HCT116 (cell line): ENCODE results near the gene SPATA16. TPM values are rescaled to one million over a fixed set of nuclear protein-coding genes. Genes with fewer than 3 reads are reported as not detected.

Experiments
- ATAC-seq: fragments of 200-7000 bp; cut with Tn5 transposase; 2 replicates; pipeline ENCODE4 v1.9.1; 2020; ENCODE audit warnings: mild to moderate bottlenecking, moderate library complexity
- BruUV-seq: library from RNA; stranded (reverse); fragments of 400-500 nt; replicated peaks from 2 replicates; lab custom pipeline; 2021; lab: Mats Ljungman, UMichigan
- CTCF ChIA-PET: fragments of 300-600 bp; sonication (Branson Sonifier 250); formaldehyde crosslinking; loops from one replicate; lab custom pipeline; 2021; ENCODE audit warnings: antibody characterized with exemption; lab: Charles Lee
- POLR2A ChIA-PET: fragments of 300-600, 350-600 bp; sonication (Branson Sonifier 250); formaldehyde crosslinking; loops from one replicate; lab custom pipeline; 2021; ENCODE audit warnings: antibody characterized with exemption; lab: Charles Lee
- RAD21 ChIA-PET, 2 experiments: fragments of 300-600 bp; sonication (Branson Sonifier 250); formaldehyde crosslinking; loops; one replicate each; lab custom pipeline; 2023; ENCODE audit warnings: low total read pairs in 2 of 2; ENCODE audit not compliant: uncharacterized antibody in 2 of 2, unreplicated experiment in 2 of 2, low non-redundant PET in 1 of 2; lab: Charles Lee
- DNase-seq: peaks from one replicate; pipeline ENCODE4 v3.0.0-alpha.2; 2010; ENCODE audit warnings: low read depth, low spot score
- H2AFZ ChIP-seq: fragments of 200-600 bp; shearing (Covaris generic), sonication (generic); 2 replicates; pipeline ENCODE4 v1.6.1; 2017; ENCODE audit warnings: low read depth, mixed run types, mixed read lengths, antibody characterized with exemption, low read length; ENCODE audit not compliant: poor library complexity, severe bottlenecking
- H3K27ac ChIP-seq: 2 replicates; pipeline ENCODE4 v1.5.1; 2012; ENCODE audit warnings: low read depth, low read length
- H3K27me3 ChIP-seq: fragments of 200-600 bp; sonication (generic); 2 replicates; pipeline ENCODE4 v1.6.1; 2016; ENCODE audit warnings: mixed run types, low read length, mixed read lengths; ENCODE audit not compliant: insufficient read depth
- H3K36me3 ChIP-seq, 2 experiments: fragments of 200-500 bp in 1 of 2; fragments of 200-600 bp in 1 of 2; sonication (Bioruptor generic) in 1 of 2; sonication (generic) in 1 of 2; 2 replicates each; pipeline versions ENCODE4 v1.5.1 to v1.6.1; 2014 to 2016; ENCODE audit warnings: low read length in 2 of 2, inconsistent platforms in 1 of 2, mixed read lengths in 1 of 2, mixed run types in 1 of 2; ENCODE audit not compliant: insufficient read depth in 2 of 2, control insufficient read depth in 1 of 2
- H3K4me1 ChIP-seq, 2 experiments: fragments of 200-600 bp in 1 of 2; sonication (generic) in 1 of 2; 2 replicates each; pipeline versions ENCODE4 v1.5.1 to v1.6.1; 2012 to 2017; ENCODE audit warnings: low read length in 2 of 2, inconsistent platforms in 1 of 2, mild to moderate bottlenecking in 1 of 2, mixed read lengths in 1 of 2, mixed run types in 1 of 2, moderate library complexity in 1 of 2; ENCODE audit not compliant: insufficient read depth in 2 of 2, control insufficient read depth in 1 of 2
- H3K4me2 ChIP-seq: fragments of 200-600 bp; sonication (generic); 2 replicates; pipeline ENCODE4 v1.6.1; 2017; ENCODE audit warnings: mixed run types, low read length, mixed read lengths
- H3K4me3 ChIP-seq, 2 experiments: fragments of 200-600 bp in 1 of 2; sonication (generic) in 1 of 2; replicated peaks in 1 of 2; 2 replicates each; pipeline ENCODE4 v1.5.1; 2011 to 2016; ENCODE audit warnings: low read length in 2 of 2, control low read depth in 1 of 2, low read depth in 1 of 2, mild to moderate bottlenecking in 1 of 2, mixed read lengths in 1 of 2, mixed run types in 1 of 2
- H3K79me2 ChIP-seq: fragments of 200-600 bp; sonication (generic); 2 replicates; pipeline ENCODE4 v1.6.1; 2017; ENCODE audit warnings: mild to moderate bottlenecking, mixed run types, low read length, moderate library complexity, mixed read lengths; ENCODE audit not compliant: insufficient read depth
- H3K9ac ChIP-seq: fragments of 200-600 bp; sonication (generic); 2 replicates; pipeline ENCODE4 v1.6.1; 2016; ENCODE audit warnings: low read length, mixed read lengths
- H3K9me2 ChIP-seq: fragments of 200-600 bp; sonication (generic), shearing (Covaris generic); 2 replicates; pipeline ENCODE4 v1.6.1; 2017; ENCODE audit warnings: mixed run types, mild to moderate bottlenecking, moderate library complexity; ENCODE audit not compliant: insufficient read depth
- H3K9me3 ChIP-seq, 2 experiments: fragments of 200-500 bp in 1 of 2; fragments of 200-600 bp in 1 of 2; sonication (Bioruptor generic) in 1 of 2; sonication (generic) in 1 of 2; 2 replicates each; pipeline ENCODE4 v1.6.1; 2014 to 2017; ENCODE audit warnings: low read length in 2 of 2, mixed read lengths in 2 of 2, inconsistent platforms in 1 of 2, low read depth in 1 of 2, mild to moderate bottlenecking in 1 of 2, mixed run types in 1 of 2, moderate library complexity in 1 of 2; ENCODE audit not compliant: control insufficient read depth in 1 of 2, insufficient read depth in 1 of 2
- H4K20me1 ChIP-seq: fragments of 200-600 bp; sonication (generic), shearing (Covaris generic); 2 replicates; pipeline ENCODE4 v1.6.1; 2017; ENCODE audit warnings: mixed run types, mild to moderate bottlenecking, moderate library complexity; ENCODE audit not compliant: insufficient read depth
- CBX3 ChIP-seq: IDR thresholded peaks from 2 replicates; pipeline ENCODE4 v1.6.1; 2012; ENCODE audit warnings: low read depth
- CTCF ChIP-seq, 3 experiments: fragments of 200-600 bp in 1 of 3; sonication (generic) in 1 of 3; IDR thresholded peaks in 2 of 3; conservative IDR thresholded peaks in 1 of 3; 2 replicates each; pipeline ENCODE4 v1.5.1; 2012 to 2017; ENCODE audit warnings: low read depth in 2 of 3, low read length in 2 of 3, antibody characterized with exemption in 1 of 3, borderline replicate concordance in 1 of 3, control low read depth in 1 of 3, mild to moderate bottlenecking in 1 of 3, mixed read lengths in 1 of 3, mixed run types in 1 of 3, moderate library complexity in 1 of 3; ENCODE audit not compliant: insufficient read depth in 1 of 3
- EGR1 ChIP-seq: IDR thresholded peaks from 2 replicates; pipeline ENCODE4 v1.6.1; 2012; ENCODE audit warnings: low read depth
- ELF1 ChIP-seq: IDR thresholded peaks from 2 replicates; pipeline ENCODE4 v1.6.1; 2012; ENCODE audit warnings: low read depth, borderline replicate concordance
- EZH2phosphoT487 ChIP-seq: fragments of 200-600 bp; IDR thresholded peaks from 2 replicates; pipeline ENCODE4 v1.6.1; 2018; ENCODE audit warnings: antibody characterized with exemption, borderline replicate concordance
- FOSL1 ChIP-seq: IDR thresholded peaks from 2 replicates; pipeline ENCODE4 v1.6.1; 2012; ENCODE audit warnings: low read depth
- JUND ChIP-seq: IDR thresholded peaks from 2 replicates; pipeline ENCODE4 v1.6.1; 2012
- RAD21 ChIP-seq: IDR thresholded peaks from 2 replicates; pipeline ENCODE4 v1.6.1; 2012; ENCODE audit warnings: low read depth, mild to moderate bottlenecking
- REST ChIP-seq: IDR thresholded peaks from 2 replicates; pipeline ENCODE4 v1.6.1; 2012; ENCODE audit warnings: low read depth
- SP1 ChIP-seq: IDR thresholded peaks from 2 replicates; pipeline ENCODE4 v1.6.1; 2012; ENCODE audit warnings: low read depth
- SRF ChIP-seq: IDR thresholded peaks from 2 replicates; pipeline ENCODE4 v1.6.1; 2012; ENCODE audit warnings: low read depth
- YY1 ChIP-seq: IDR thresholded peaks from 2 replicates; pipeline ENCODE4 v1.6.1; 2011; ENCODE audit warnings: low read length, low read depth, moderate library complexity, mild to moderate bottlenecking; ENCODE audit not compliant: insufficient replicate concordance; ENCODE audit errors: extremely low read depth
- ZBTB33 ChIP-seq: IDR thresholded peaks from 2 replicates; pipeline ENCODE4 v1.6.1; 2011; ENCODE audit warnings: mild to moderate bottlenecking, low read length, moderate library complexity; ENCODE audit not compliant: insufficient replicate concordance; ENCODE audit errors: extremely low read depth
- ZFX ChIP-seq: fragments of 450-650 bp; IDR thresholded peaks from 2 replicates; pipeline ENCODE4 v1.6.1; 2017
- intact Hi-C: fragments of 100-400 bp; cut with micrococcal nuclease; formaldehyde crosslinking; loops from 2 replicates; pipeline ENCODE4 v1.10.0; 2022
- total RNA-seq: library from RNA; stranded (reverse); gene quantifications from one replicate; pipeline ENCODE4 v1.2.1, GENCODE V29; 2021; ENCODE audit not compliant: unreplicated experiment
- TF ChIP-seq, protein P1 (sequence below): IDR thresholded peaks from 2 replicates; pipeline ENCODE4 v1.6.1; 2012

Gene SPATA16
- total RNA-seq, 1 experiment from 2014 or later: not detected

DNA sequence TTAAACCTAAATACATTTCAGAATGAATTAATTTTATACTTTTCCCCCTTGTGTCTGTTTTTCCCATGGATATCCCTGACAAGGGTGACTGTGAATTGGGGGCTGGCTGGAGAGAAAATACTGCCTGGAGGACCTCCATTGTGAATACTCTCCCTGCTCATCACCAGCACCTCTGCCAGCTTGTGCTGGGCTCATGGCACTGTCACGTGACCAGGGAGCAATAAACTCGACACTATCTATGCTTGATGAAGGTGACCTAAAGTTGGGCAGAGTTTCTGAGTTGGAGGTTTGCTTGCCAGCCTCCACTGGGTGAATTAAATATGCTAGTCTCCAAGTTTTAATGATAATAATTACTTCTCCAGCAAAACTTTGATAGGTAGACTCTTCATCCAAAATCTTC is 189.5 kb downstream of the SPATA16 start:
- ATAC-seq (no peak), DNase-seq (no peak)
- no peaks in the 10 kb centered on the region for H3K79me2 ChIP-seq
- no TSS peak for BruUV-seq
- TF ChIP-seq CTCF (IDR thresholded peaks at IDR 0.05 in 2 of 3, conservative IDR thresholded peaks at IDR 0.05 in 1 of 3; ENCODE audit: borderline replicate concordance in 1 of 3, insufficient read depth in 1 of 3, low read depth in 2 of 3, low read length in 2 of 3) (no peak), YY1 (no peak), SRF (no peak), CBX3 (no peak), REST (no peak), ZFX (no peak), EZH2phosphoT487 (no peak), FOSL1 (no peak), EGR1 (no peak), ZBTB33 (no peak), JUND (no peak), ELF1 (no peak), RAD21 (no peak), SP1 (no peak)
- TF ChIP-seq, protein P1, sequence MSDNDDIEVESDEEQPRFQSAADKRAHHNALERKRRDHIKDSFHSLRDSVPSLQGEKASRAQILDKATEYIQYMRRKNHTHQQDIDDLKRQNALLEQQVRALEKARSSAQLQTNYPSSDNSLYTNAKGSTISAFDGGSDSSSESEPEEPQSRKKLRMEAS: no peak
- H3K27me3 ChIP-seq: no peaks in the 10 kb centered on the region
- intact Hi-C loops: no loop called here
- H3K4me1 ChIP-seq: no peaks in the 10 kb centered on the region
- no peak overlapping the region for H3K4me3 ChIP-seq
- no peak overlapping the region for H3K27ac ChIP-seq
- H3K9ac ChIP-seq: no peak overlapping the region
- H3K9me2 ChIP-seq: no peaks in the 10 kb centered on the region
- no peaks in the 10 kb centered on the region for H3K36me3 ChIP-seq
- RAD21 ChIA-PET: no interaction called here
- CTCF ChIA-PET: no interaction called here
- no peak overlapping the region for H3K4me2 ChIP-seq
- POLR2A ChIA-PET: no interaction called here
- H4K20me1 ChIP-seq: no peaks in the 10 kb centered on the region
- no peak overlapping the region for H2AFZ ChIP-seq
- H3K9me3 ChIP-seq: no peaks in the 10 kb centered on the region
